Chondrocyte (in vitro differentiated cells): ENCODE data around the gene JAKMIP2. TPM values are rescaled to one million over a fixed set of nuclear protein-coding genes. Genes with fewer than 3 reads are reported as not detected.

Experiments
- DNase-seq: peaks from one replicate; pipeline ENCODE4 v3.0.0; 2021; ENCODE audit warnings: mixed read lengths, low spot score
- H3K27ac Mint-ChIP-seq: one replicate; pipeline ENCODE4 v1.8.0; 2021; ENCODE audit warnings: mild to moderate bottlenecking, moderate library complexity, mixed read lengths; ENCODE audit not compliant: unreplicated experiment
- H3K27me3 Mint-ChIP-seq: 2 replicates; pipeline ENCODE4 v1.8.0; 2021; ENCODE audit warnings: low read depth, mixed read lengths
- H3K36me3 Mint-ChIP-seq: 2 replicates; pipeline ENCODE4 v1.8.0; 2021; ENCODE audit warnings: low read depth, mixed read lengths
- H3K4me1 Mint-ChIP-seq: 2 replicates; pipeline ENCODE4 v1.8.0; 2021; ENCODE audit warnings: low read depth, mild to moderate bottlenecking, mixed read lengths
- H3K4me3 Mint-ChIP-seq: one replicate; pipeline ENCODE4 v1.8.0; 2021; ENCODE audit warnings: mild to moderate bottlenecking, moderate library complexity, mixed read lengths; ENCODE audit not compliant: unreplicated experiment
- H3K9me3 Mint-ChIP-seq: 2 replicates; pipeline ENCODE4 v1.8.0; 2021; ENCODE audit warnings: low read depth, mixed read lengths
- CTCF ChIP-seq: fragments of 200-600 bp; sonication (generic); IDR thresholded peaks from 2 replicates; pipeline ENCODE4 v1.5.0; 2021; ENCODE audit warnings: antibody characterized with exemption, mild to moderate bottlenecking, moderate library complexity
- total RNA-seq: library from RNA; stranded (reverse); gene quantifications from 3 replicates; pipeline ENCODE4 v1.2.1, GENCODE V29; 2021

Gene JAKMIP2
- total RNA-seq, 1 donor from 2014 or later, result 7.1 TPM

- no peak for TF ChIP-seq CTCF
- Mint-ChIP-seq H3K4me3 (no peak overlapping the region), H3K27me3 (no peaks in the 10 kb centered on the region), H3K27ac (no peak overlapping the region), H3K36me3 (peaks cover 9% of the 10 kb centered on the region), H3K9me3 (no peaks in the 10 kb centered on the region), H3K4me1 (no peaks in the 10 kb centered on the region)
- no peak for DNase-seq
Measured at GRCh38 chr5:147670815-147671214, 111.7 kb downstream of the JAKMIP2 start.

- Mint-ChIP-seq H3K27me3 (no peaks in the 10 kb centered on the region), H3K4me3 (no peak overlapping the region), H3K4me1 (no peaks in the 10 kb centered on the region), H3K27ac (no peak overlapping the region), H3K9me3 (no peaks in the 10 kb centered on the region), H3K36me3 (peaks cover 9% of the 10 kb centered on the region)
- no peak for TF ChIP-seq CTCF
- no peak for DNase-seq
Measured at GRCh38 chr5:147669169-147669869, 113.2 kb downstream of the JAKMIP2 start.

GRCh38 chr5:147668385-147668784, 114.1 kb downstream of the JAKMIP2 start:
- H3K4me1 Mint-ChIP-seq, result no peaks in the 10 kb centered on the region
- no peaks in the 10 kb centered on the region for H3K9me3 Mint-ChIP-seq
- no peaks in the 10 kb centered on the region for H3K27me3 Mint-ChIP-seq
- H3K36me3 Mint-ChIP-seq, result peaks cover 9% of the 10 kb centered on the region
- H3K4me3 Mint-ChIP-seq, result no peak overlapping the region
- no peak overlapping the region for H3K27ac Mint-ChIP-seq
- TF ChIP-seq CTCF, result no peak
- no peak for DNase-seq

- Mint-ChIP-seq H3K4me1 (no peaks in the 10 kb centered on the region), H3K27me3 (no peaks in the 10 kb centered on the region), H3K4me3 (no peak overlapping the region), H3K9me3 (no peaks in the 10 kb centered on the region), H3K27ac (no peak overlapping the region), H3K36me3 (peaks cover 9% of the 10 kb centered on the region)
- DNase-seq, result no peak
- TF ChIP-seq CTCF, result no peak
Measured at GRCh38 chr5:147667363-147667762, 115.2 kb downstream of the JAKMIP2 start.

GRCh38 chr5:147666419-147666818, 116.1 kb downstream of the JAKMIP2 start:
- Mint-ChIP-seq H3K27me3 (no peaks in the 10 kb centered on the region), H3K4me1 (no peaks in the 10 kb centered on the region), H3K27ac (no peak overlapping the region), H3K4me3 (no peak overlapping the region), H3K36me3 (peaks cover 7% of the 10 kb centered on the region), H3K9me3 (no peaks in the 10 kb centered on the region)
- no peak for DNase-seq
- TF ChIP-seq CTCF, result no peak
